ENCODE data around the gene RASAL2.

GRCh38 chr1:178102218-178102617, 8.3 kb downstream of the RASAL2 start:
- TF ChIP-seq CTCF (conservative IDR thresholded peaks at IDR 0.05 in 1 of 2, IDR thresholded peaks at IDR 0.05 in 1 of 2; ENCODE audit: low read depth in 1 of 2, low read length in 2 of 2) (no peak), EZH2 (IDR thresholded peaks at IDR 0.05; ENCODE audit: low read length, missing control alignments) (no peak)
